IMR-90 (cell line): Measurements from ENCODE around the gene ENAH. TPM values are rescaled to one million over a fixed set of nuclear protein-coding genes. Genes with fewer than 3 reads are reported as not detected.
A peak's percentile ranks its signal among the peaks of the same experiment; 100 is the strongest.

Experiments
- ATAC-seq: fragments of 200-7000 bp; cut with Tn5 transposase; 2 replicates; pipeline ENCODE4 v1.9.1; 2020; ENCODE audit warnings: low read depth, mild to moderate bottlenecking, moderate library complexity
- BruUV-seq: library from RNA; stranded (reverse); fragments of 400-500 nt; replicated peaks from 2 replicates; lab custom pipeline; 2021; lab: Mats Ljungman, UMichigan
- CTCF ChIA-PET: fragments of 300-600 bp; formaldehyde crosslinking; extraction: SDS; loops from one replicate; lab custom pipeline; 2021; ENCODE audit warnings: antibody characterized with exemption; lab: Yijun Ruan, JAX
- POLR2A ChIA-PET: fragments of 300-600 bp; sonication (Branson Sonifier 250); formaldehyde crosslinking; loops from one replicate; lab custom pipeline; 2022; ENCODE audit warnings: antibody characterized with exemption; ENCODE audit not compliant: unreplicated experiment; lab: Charles Lee
- DNase-seq: peaks from one replicate; pipeline ENCODE4 v3.0.0; 2013
- H2AFZ ChIP-seq: replicated peaks from 2 replicates; pipeline ENCODE3; 2013; ENCODE audit warnings: low read length, mild to moderate bottlenecking; ENCODE audit not compliant: poor library complexity
- H2AK5ac ChIP-seq: 2 replicates; pipeline ENCODE4 v1.6.1; 2013; ENCODE audit warnings: low read depth, low read length, inconsistent platforms
- H2AK9ac ChIP-seq: replicated peaks from 2 replicates; pipeline ENCODE3; 2013; ENCODE audit warnings: mild to moderate bottlenecking, low read depth, low read length, moderate library complexity; ENCODE audit not compliant: poor library complexity
- H2BK120ac ChIP-seq: 2 replicates; pipeline ENCODE4 v1.6.1; 2013; ENCODE audit warnings: low read depth, low read length, inconsistent platforms
- H2BK15ac ChIP-seq: 3 replicates; pipeline ENCODE4 v1.6.1; 2013; ENCODE audit warnings: low read depth, low read length, inconsistent platforms
- H2BK20ac ChIP-seq: 2 replicates; pipeline ENCODE4 v1.6.1; 2013; ENCODE audit warnings: low read depth, mild to moderate bottlenecking, inconsistent platforms, low read length, moderate library complexity
- H2BK5ac ChIP-seq: 2 replicates; pipeline ENCODE4 v1.6.1; 2013; ENCODE audit warnings: mild to moderate bottlenecking, low read depth, low read length, inconsistent platforms; ENCODE audit not compliant: poor library complexity, severe bottlenecking
- H3K14ac ChIP-seq: replicated peaks from 2 replicates; pipeline ENCODE4 v1.6.1; 2013; ENCODE audit warnings: low read depth, low read length, inconsistent platforms
- H3K18ac ChIP-seq: 2 replicates; pipeline ENCODE4 v1.6.1; 2013; ENCODE audit warnings: low read depth, low read length, control low read depth
- H3K23ac ChIP-seq: 2 replicates; pipeline ENCODE4 v1.6.1; 2013; ENCODE audit warnings: low read depth, low read length, inconsistent platforms
- H3K27ac ChIP-seq: 2 replicates; pipeline ENCODE4 v1.5.1; 2013; ENCODE audit warnings: mild to moderate bottlenecking, control low read depth, low read length; ENCODE audit not compliant: insufficient read depth
- H3K27me3 ChIP-seq: 2 replicates; pipeline ENCODE4 v1.6.1; 2013; ENCODE audit warnings: low read length; ENCODE audit not compliant: control insufficient read depth, insufficient read depth
- H3K36me3 ChIP-seq: 2 replicates; pipeline ENCODE4 v1.6.1; 2013; ENCODE audit warnings: low read length, mixed read lengths; ENCODE audit not compliant: control insufficient read depth, insufficient read depth
- H3K4ac ChIP-seq: 2 replicates; pipeline ENCODE4 v1.6.1; 2013; ENCODE audit warnings: low read depth, low read length, inconsistent platforms
- H3K4me1 ChIP-seq: 2 replicates; pipeline ENCODE4 v1.6.1; 2013; ENCODE audit warnings: low read length, mixed read lengths; ENCODE audit not compliant: control insufficient read depth, insufficient read depth
- H3K4me2 ChIP-seq: 2 replicates; pipeline ENCODE4 v1.6.1; 2013; ENCODE audit warnings: low read depth, mild to moderate bottlenecking, control low read depth, low read length, moderate library complexity
- H3K4me3 ChIP-seq: 2 replicates; pipeline ENCODE4 v1.5.1; 2013; ENCODE audit warnings: low read depth, mild to moderate bottlenecking, control low read depth, low read length, moderate library complexity; ENCODE audit not compliant: insufficient read depth
- H3K56ac ChIP-seq: 2 replicates; pipeline ENCODE4 v1.6.1; 2013; ENCODE audit warnings: low read length, inconsistent platforms; ENCODE audit not compliant: insufficient read depth; ENCODE audit errors: extremely low read depth
- H3K79me1 ChIP-seq, 2 experiments: 2 replicates each; pipeline ENCODE4 v1.6.1; 2013; ENCODE audit warnings: low read length in 2 of 2, inconsistent platforms in 1 of 2, low read depth in 1 of 2
- H3K9ac ChIP-seq: 2 replicates; pipeline ENCODE4 v1.6.1; 2013; ENCODE audit warnings: low read depth, low read length, control low read depth
- H3K9me1 ChIP-seq: 2 replicates; pipeline ENCODE4 v1.6.1; 2013; ENCODE audit warnings: low read length, inconsistent platforms; ENCODE audit not compliant: insufficient read depth
- H3K9me3 ChIP-seq: 2 replicates; pipeline ENCODE4 v1.6.1; 2013; ENCODE audit warnings: low read length; ENCODE audit not compliant: control insufficient read depth, insufficient read depth
- H4K20me1 ChIP-seq: 2 replicates; pipeline ENCODE4 v1.6.1; 2013; ENCODE audit warnings: low read length, inconsistent platforms; ENCODE audit not compliant: insufficient read depth
- H4K5ac ChIP-seq: 2 replicates; pipeline ENCODE4 v1.6.1; 2013; ENCODE audit warnings: mild to moderate bottlenecking, low read depth, low read length, control low read depth
- H4K8ac ChIP-seq, 2 experiments: 2 replicates each; pipeline ENCODE4 v1.6.1; 2013; ENCODE audit warnings: low read depth in 2 of 2, low read length in 2 of 2, control low read depth in 1 of 2, inconsistent platforms in 1 of 2
- H4K91ac ChIP-seq: 2 replicates; pipeline ENCODE4 v1.6.1; 2013; ENCODE audit warnings: low read depth, low read length, inconsistent platforms; ENCODE audit not compliant: insufficient read depth
- CEBPB ChIP-seq: IDR thresholded peaks from 2 replicates; pipeline ENCODE4 v1.6.1; 2012; ENCODE audit warnings: low read depth, low read length, improper control_type of control experiment
- RCOR1 ChIP-seq: IDR thresholded peaks from 2 replicates; pipeline ENCODE4 v1.6.1; 2012; ENCODE audit warnings: mild to moderate bottlenecking, low read length, improper control_type of control experiment; ENCODE audit not compliant: insufficient replicate concordance
- WGBS, 2 experiments: methylation state at CpG; one replicate each; pipeline versions ENCODE4 v1.1.5 to v1.1.7; 2013; ENCODE audit warnings: missing lambda C conversion rate in 2 of 2; ENCODE audit not compliant: insufficient read length in 1 of 2; ENCODE audit errors: extremely low coverage in 2 of 2; 5-methylcytosine and 5-hydroxymethylcytosine counted together
- dilution Hi-C: fragments of 300-500 bp; cut with HindIII; formaldehyde crosslinking; loops from one replicate; pipeline ENCODE4 v1.14.3; 2018; ENCODE audit warnings: low sequenced_read_pairs; ENCODE audit not compliant: unreplicated experiment
- in situ Hi-C: fragments of 300-500 bp; cut with MboI; formaldehyde crosslinking; loops from 3 replicates; pipeline ENCODE4 v1.14.3; 2019; ENCODE audit warnings: low sequenced_read_pairs, inconsistent platforms, mixed read lengths
- intact Hi-C: fragments of 100-400 bp; cut with micrococcal nuclease; formaldehyde crosslinking; loops from 2 replicates; pipeline ENCODE4 v1.10.0; 2022
- polyA plus RNA-seq, 3 experiments: library from polyadenylated mRNA; depleted of rRNA; stranded (reverse); fragments of >200 nt; gene quantifications; 2 replicates each; pipeline ENCODE4 v1.2.3, GENCODE V29; 2012; ENCODE audit warnings: low replicate concordance in 1 of 3
- total RNA-seq: library from RNA; depleted of rRNA; stranded (reverse); fragments of >200 nt; gene quantifications from 2 replicates; pipeline ENCODE4 v1.2.3, GENCODE V29; 2012

ENAH gene
- total and polyA plus RNA-seq, 2 of the 4 experiments (the other 2 are of a cell fraction) = 61.3 to 86.9 TPM

- Histone ChIP-seq H3K56ac (no peak overlapping the region), H3K18ac (no peak overlapping the region), H2AFZ (no peak overlapping the region), H3K9me3 (no peaks in the 10 kb centered on the region), H3K4me2 (no peak overlapping the region), H3K9ac (no peak overlapping the region), H2BK15ac (no peak overlapping the region), H3K4me3 (no peak overlapping the region), H3K14ac (no peak overlapping the region), H2AK9ac (no peak overlapping the region), H3K4me1 (peaks cover 4% of the 10 kb centered on the region; the same call in 1 of the 2 replicates), H3K27me3 (no peaks in the 10 kb centered on the region), H2BK20ac (no peak overlapping the region), H3K4ac (no peak overlapping the region), H2AK5ac (no peak overlapping the region), H4K91ac (no peak overlapping the region), H3K27ac (no peak overlapping the region), H4K5ac (no peak overlapping the region), H4K20me1 (peaks cover 3% of the 10 kb centered on the region; the same call in 1 of the 2 replicates), H3K36me3 (no peaks in the 10 kb centered on the region), H3K9me1 (peaks cover 6% of the 10 kb centered on the region), H3K79me1 (no peaks in the 10 kb centered on the region), H3K23ac (no peak overlapping the region), H4K8ac (no peak overlapping the region), H2BK120ac (no peak overlapping the region), H2BK5ac (peak overlapping the region; percentile 9)
- ChIA-PET POLR2A (interaction anchor here (0.7 kb wide), 1 partner anchor 199 kb away, joined by 3 read pairs; the partner anchor contains the start of gene ENAH), CTCF (interaction anchor here (1.3 kb wide), 1 partner anchor 21 kb away, joined by 4 read pairs; no protein-coding TSS in a partner anchor)
- intact Hi-C loops = no loop called here
- peak; percentile 31 for DNase-seq
- in situ Hi-C loops = no loop called here
- peak; percentile 15 for ATAC-seq
- no peak for TF ChIP-seq RCOR1
- peak; percentile 68 for TF ChIP-seq CEBPB
- 20% methylated on average over 1 of the region's 5 CpGs; no CpG with 5 or more reads in 1 of the 2 experiments for WGBS, 2 experiments
- BruUV-seq = no TSS peak
- dilution Hi-C loops = loop anchor here (25.0 kb wide), 1 partner anchor 533 kb away; the partner anchor contains the start of gene SDE2
Observed at GRCh38 chr1:225453797-225454648, 198.9 kb downstream of the ENAH start.
